HG03457 (cell line): Measurements from ENCODE around the gene LHFPL6.

Experiments
- ATAC-seq: cut with Tn5 transposase; IDR thresholded peaks from one replicate; pipeline ENCODE4 v1.9.1; 2021; ENCODE audit warnings: moderate number of reproducible peaks; ENCODE audit not compliant: unreplicated experiment

Gene LHFPL6

GRCh38 chr13:39394796-39395678 lies 208.0 kb downstream of the LHFPL6 start:
- ATAC-seq: no peak

DNA sequence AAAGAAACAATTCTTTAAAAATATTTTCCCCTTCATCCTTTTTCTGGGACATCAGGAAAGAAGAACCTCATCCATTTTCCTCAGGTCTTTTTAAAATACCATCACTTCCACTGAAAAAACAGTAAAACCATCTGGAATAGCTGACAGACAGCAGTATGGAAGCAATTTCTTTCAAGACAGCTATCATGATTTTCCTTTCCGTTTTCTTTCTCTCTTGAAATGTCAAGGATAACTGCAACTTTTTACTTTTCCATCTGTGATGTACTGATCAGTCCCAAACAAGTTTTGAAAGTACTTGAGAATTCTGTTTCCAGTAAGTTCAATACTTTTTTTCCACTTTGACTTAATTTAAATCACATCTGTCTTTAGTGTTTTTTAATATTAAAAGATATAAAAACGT lies 211.2 kb downstream of the LHFPL6 start:
- ATAC-seq: no peak

DNA sequence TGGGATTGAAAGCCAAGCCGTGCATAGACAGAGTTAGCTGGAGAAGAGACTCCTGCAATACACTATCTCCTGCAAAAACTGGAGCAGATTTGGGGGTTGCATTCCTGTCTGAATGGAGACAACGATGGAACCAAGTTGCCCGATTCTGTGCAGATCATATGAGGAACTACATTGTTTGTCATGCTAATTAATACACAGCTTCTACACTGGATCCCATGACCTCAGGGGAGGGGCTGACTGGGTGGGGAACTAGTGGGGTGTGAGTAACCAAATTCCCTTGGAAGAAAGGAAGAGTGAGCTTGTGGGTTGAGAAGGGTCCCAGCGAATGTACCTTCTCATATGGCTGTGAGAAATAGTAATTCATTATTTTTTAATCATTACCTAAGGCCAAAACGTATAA lies 214.0 kb downstream of the LHFPL6 start:
- ATAC-seq: no peak

- no peak for ATAC-seq
Measured at GRCh38 chr13:39385621-39386231, 217.3 kb downstream of the LHFPL6 start.

DNA sequence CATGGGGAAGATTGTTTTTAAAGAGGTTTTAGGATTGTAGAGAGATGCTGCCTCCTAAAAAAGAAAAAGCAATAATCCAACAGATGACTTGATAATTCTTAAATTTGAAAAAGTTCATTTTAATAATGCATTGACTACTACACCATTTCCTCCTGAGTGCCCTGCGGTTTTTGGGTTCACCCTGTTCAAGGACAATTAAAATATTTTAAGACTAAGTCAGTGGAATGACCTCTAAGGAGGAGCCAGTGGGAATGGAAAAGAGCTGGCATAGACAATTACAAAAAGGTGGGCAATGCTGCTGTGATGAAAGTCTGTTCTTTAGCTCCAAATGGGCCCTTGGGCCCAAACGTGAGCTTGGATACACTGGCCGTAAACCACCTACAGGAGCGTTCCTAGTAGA lies 217.8 kb downstream of the LHFPL6 start:
- ATAC-seq: no peak

DNA sequence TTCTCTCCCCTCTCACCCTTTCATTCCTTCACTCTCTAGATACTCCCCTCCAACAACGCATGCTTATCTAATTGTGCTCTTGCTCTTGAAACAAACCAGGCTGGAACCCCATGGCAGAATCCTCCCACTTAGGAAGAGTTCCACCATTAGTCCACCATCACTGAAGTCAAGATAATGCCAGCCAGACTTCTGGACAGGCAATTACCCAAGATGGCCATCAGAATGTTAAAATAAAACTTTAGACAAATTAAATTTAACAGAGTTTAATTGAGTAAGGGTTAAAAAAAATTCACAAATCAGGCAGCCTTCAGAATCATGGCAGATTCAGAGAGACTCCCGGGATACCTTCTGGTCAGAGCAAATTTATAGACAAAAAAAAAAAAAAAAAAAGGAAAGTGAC lies 221.5 kb downstream of the LHFPL6 start:
- ATAC-seq: no peak

GRCh38 chr13:39379667-39380655 lies 223.0 kb downstream of the LHFPL6 start:
- no peak for ATAC-seq

- ATAC-seq: peak; percentile 89
Measured at GRCh38 chr13:39379118-39379517, 223.9 kb downstream of the LHFPL6 start.

DNA sequence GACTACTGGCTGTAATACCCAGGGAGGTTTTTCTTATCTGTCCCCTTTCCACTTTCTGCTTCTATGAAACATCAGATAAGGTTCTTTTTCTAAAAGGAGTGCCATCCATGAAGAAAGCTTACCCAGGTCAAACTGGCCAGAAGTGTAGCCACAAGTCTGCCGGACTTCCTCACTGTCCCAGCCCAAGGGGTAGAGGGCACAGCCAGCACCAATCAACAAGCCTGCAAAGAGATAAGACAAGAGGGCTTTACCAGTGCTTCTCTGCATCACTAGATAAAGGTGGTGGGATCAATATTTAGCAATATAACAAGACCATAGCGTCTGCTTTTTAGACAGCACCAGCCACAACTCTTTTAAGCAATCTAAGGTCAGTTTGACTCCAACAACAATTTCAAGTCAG lies 224.7 kb downstream of the LHFPL6 start:
- ATAC-seq: no peak

DNA sequence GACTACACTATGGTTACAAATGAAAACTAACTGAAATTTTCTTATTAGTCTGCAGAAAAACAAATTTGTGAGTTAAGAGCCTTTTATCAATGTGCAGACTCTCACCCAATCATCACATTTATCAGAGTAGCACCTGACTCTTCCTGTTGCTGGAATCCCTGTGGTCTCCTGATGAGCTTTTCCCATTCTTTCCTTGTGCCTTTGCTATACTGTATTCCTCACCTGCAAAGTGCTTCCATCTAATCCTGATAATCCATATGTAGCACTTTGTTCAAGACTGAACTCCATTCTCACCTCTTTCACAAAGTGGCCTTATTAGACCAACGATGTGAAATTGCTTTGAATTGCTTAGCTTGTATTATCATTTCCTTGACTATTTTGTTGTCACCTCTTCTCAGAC lies 225.3 kb downstream of the LHFPL6 start:
- no peak for ATAC-seq

DNA sequence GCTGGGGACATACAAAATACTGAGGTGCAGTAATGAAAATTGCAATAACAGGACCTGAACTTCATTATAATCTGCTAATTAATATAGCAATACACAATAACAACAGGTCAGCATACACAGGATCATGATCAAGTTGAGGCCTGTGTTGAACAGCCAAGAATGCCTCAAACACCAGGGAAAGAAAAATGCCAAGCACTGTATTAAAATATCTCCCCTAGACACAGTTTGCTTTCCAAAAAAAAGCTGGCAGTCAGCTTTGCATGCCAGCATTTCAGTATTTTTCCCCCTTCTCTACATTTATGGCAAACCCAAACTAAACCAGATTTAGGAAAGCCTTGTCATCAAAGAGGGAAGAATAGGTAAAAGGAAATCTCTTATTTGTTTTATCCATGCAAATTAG lies 226.9 kb downstream of the LHFPL6 start:
- no peak for ATAC-seq

DNA sequence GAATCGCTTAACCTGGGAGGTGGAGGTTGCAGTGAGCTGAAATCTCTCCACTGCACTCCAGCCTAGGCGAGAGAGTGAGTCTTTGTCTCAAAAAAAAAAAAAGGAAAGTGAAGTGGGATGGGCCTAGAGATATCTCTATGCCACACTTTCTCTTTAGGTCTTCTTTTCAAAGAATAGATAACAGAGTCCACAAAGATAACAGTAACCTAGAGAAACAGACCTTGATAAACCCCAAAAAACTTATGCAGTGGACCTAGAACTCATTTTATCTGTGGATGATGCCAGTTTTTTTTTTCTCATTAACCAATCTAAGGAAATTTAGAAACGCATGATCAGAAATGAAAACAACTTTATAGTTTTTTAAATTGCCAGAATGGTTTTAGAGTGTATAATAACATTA lies 227.4 kb downstream of the LHFPL6 start:
- ATAC-seq: no peak

DNA sequence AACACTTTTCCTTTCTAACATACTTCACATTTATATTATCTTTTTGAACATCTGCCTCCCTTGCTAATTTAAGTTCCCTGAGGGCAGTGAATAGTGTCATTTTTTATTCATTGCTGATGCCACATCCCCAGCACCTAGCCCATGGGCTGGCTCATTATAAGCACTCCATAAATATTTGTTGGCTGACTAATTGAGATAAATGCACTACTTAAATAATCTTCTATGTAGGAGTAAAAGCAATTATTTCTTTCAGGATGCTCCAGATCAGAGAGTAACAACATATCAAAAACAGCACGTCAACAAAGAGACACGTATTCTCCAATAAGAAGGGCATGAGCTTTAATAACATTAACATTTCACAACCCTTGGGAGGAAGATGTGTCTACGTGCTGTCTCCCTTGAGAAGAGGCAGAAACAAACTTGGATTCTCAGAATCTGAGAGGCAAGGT lies 228.2 kb downstream of the LHFPL6 start:
- ATAC-seq: no peak

DNA sequence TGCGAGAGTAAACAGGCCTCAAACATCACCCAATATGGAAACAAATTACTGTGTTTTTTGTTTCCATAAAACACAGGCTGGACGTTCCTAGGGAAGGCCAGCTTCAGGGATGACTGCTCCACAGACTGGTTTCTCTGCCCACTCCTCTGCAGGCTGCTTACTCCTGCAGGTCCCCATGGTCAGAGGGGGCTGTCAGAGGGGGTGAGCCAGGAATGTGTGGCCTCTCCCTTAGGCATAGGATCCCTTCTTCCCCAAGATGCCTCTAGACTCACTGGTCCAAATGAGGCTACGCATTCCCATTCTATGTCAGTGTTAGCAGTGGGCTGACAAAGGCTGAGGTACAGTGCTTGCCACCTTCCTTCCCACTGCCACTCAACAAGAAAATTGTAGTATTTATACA lies 229.8 kb downstream of the LHFPL6 start:
- no peak for ATAC-seq

DNA sequence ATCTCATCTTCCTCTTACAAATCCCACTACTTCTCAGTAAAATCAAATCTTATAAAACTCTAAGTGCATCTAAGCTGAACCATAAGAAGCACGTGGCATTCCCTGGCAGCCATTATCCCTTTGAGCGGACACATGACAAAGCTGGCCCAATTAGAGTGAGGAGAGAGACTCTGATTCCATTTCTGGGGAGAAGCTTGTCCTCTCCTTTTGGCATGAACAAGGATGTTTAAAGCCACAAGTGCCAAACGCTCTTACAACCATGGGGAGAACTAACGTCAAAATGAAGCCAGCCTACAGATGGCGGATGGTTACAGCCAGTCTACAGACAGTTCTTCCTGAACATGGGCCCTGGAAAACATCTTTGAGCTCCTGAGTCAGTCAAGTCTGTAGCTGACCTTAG lies 231.3 kb downstream of the LHFPL6 start:
- no peak for ATAC-seq

- no peak for ATAC-seq
Measured at GRCh38 chr13:39370554-39370953, 232.4 kb downstream of the LHFPL6 start.

DNA sequence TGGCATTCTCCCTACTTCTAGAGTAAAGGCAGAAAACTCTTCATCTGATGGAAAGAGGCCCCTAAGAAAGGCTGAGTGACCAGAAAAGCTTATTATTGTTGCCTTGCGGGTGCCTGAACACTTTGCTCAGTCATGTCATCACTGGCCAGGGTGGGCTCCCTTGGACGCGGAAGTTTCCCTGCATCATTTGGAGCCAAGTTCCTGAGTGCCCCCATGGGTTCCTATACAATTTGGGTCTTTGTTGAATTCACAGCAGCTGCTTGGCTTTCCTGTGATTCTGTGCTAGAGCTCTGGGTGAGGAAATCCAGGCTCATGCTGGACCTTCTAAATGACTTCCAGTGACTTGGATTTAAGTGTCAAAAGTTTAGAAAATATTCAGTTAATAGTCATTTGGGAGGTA lies 232.9 kb downstream of the LHFPL6 start:
- no peak for ATAC-seq

- ATAC-seq: no peak
Measured at GRCh38 chr13:39369161-39369890, 233.7 kb downstream of the LHFPL6 start.

- ATAC-seq: no peak
Measured at GRCh38 chr13:39365879-39366278, 237.1 kb downstream of the LHFPL6 start.

- ATAC-seq: no peak
Measured at GRCh38 chr13:39364947-39365468, 238.0 kb downstream of the LHFPL6 start.
